ENCODE data around the gene PDSS1. TPM values are rescaled to one million over a fixed set of nuclear protein-coding genes. Genes with fewer than 3 reads are reported as not detected.

PDSS1 gene
- total and polyA plus RNA-seq, 9 of the 15 experiments (the other 6 are each of a cell fraction or from before 2014, with no cell fraction given) = 11.0 to 59.5 (median 45.3) TPM

DNA sequence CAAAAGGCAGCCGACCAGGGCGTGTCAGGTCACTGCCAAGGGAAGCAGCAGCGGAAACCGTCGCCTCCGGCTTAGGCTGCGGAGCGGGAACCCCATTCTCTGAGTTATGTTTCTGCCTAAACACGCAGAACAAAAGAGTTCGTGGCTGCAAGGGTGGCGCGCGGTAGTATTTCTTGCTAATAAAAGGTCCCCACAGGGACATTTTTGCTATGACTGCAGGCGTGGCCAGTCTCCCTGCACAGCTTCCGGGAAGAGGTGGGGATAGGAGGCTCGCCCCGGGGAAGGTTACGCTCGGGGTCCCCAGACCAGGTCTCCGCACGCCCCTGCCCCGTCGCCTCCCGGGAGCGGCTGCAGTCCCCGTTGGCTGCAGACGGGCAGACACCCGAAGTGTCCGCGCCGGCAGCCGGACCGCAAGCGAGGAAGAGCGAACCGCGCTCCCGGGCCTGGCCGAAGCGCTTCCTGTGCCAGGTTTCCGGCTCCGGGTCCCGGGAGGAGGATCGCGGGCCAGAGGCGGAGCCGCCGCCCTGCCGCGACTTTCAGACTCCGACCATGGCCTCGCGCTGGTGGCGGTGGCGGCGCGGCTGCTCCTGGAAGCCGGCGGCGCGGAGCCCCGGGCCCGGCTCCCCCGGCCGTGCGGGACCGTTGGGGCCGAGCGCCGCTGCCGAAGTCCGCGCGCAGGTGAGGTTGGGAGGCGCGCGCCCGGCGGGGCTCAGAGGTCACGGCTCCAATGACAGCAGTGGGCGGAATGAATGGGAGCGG is at the start of gene PDSS1 (continued):
- TF ChIP-seq, protein P1, sequence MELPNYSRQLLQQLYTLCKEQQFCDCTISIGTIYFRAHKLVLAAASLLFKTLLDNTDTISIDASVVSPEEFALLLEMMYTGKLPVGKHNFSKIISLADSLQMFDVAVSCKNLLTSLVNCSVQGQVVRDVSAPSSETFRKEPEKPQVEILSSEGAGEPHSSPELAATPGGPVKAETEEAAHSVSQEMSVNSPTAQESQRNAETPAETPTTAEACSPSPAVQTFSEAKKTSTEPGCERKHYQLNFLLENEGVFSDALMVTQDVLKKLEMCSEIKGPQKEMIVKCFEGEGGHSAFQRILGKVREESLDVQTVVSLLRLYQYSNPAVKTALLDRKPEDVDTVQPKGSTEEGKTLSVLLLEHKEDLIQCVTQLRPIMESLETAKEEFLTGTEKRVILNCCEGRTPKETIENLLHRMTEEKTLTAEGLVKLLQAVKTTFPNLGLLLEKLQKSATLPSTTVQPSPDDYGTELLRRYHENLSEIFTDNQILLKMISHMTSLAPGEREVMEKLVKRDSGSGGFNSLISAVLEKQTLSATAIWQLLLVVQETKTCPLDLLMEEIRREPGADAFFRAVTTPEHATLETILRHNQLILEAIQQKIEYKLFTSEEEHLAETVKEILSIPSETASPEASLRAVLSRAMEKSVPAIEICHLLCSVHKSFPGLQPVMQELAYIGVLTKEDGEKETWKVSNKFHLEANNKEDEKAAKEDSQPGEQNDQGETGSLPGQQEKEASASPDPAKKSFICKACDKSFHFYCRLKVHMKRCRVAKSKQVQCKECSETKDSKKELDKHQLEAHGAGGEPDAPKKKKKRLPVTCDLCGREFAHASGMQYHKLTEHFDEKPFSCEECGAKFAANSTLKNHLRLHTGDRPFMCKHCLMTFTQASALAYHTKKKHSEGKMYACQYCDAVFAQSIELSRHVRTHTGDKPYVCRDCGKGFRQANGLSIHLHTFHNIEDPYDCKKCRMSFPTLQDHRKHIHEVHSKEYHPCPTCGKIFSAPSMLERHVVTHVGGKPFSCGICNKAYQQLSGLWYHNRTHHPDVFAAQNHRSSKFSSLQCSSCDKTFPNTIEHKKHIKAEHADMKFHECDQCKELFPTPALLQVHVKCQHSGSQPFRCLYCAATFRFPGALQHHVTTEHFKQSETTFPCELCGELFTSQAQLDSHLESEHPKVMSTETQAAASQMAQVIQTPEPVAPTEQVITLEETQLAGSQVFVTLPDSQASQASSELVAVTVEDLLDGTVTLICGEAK (IDR thresholded peaks at IDR 0.05) = peak; percentile 98
- TF ChIP-seq, protein P1 (CRISPR knock-in tag; IDR thresholded peaks at IDR 0.05) = no peak
- TF ChIP-seq ZNF77 (CRISPR knock-in tag; IDR thresholded peaks at IDR 0.05) (no peak), MYBL2 (IDR thresholded peaks at IDR 0.05; ENCODE audit: low read depth) (no peak), MYBL2 (CRISPR knock-in tag; IDR thresholded peaks at IDR 0.05; ENCODE audit: borderline replicate concordance) (no peak), JUND (IDR thresholded peaks at IDR 0.05; ENCODE audit: borderline replicate concordance, low read depth, low read length) (0 out of 2 replicates have a peak, but pooled peaks have one; percentile 5), JUND (tag; IDR thresholded peaks at IDR 0.05; ENCODE audit: borderline replicate concordance, low read depth, low read length) (no peak), ZFX (CRISPR knock-in tag; IDR thresholded peaks at IDR 0.05) (peak; percentile 88), NCOA2 (IDR thresholded peaks at IDR 0.05; ENCODE audit: partially characterized antibody in 2 of 2) (no peak), ZNF696 (CRISPR knock-in tag; conservative IDR thresholded peaks at IDR 0.05) (no peak), NFATC3 (IDR thresholded peaks at IDR 0.05) (no peak), SMARCA4 (IDR thresholded peaks at IDR 0.05) (peak; percentile 46; the same call in 1 of the 2 replicates), TRIM28 (IDR thresholded peaks at IDR 0.05) (no peak), ZNF146 (CRISPR knock-in tag; IDR thresholded peaks at IDR 0.05; ENCODE audit: unreplicated experiment) (no peak), ZNF584 (CRISPR knock-in tag; IDR thresholded peaks at IDR 0.05; ENCODE audit: low read depth) (no peak), GABPA (tag; conservative IDR thresholded peaks at IDR 0.05; ENCODE audit: low read depth) (peak; percentile 99), RBM22 (IDR thresholded peaks at IDR 0.05; ENCODE audit: low read depth, low read length, poor library complexity, severe bottlenecking) (no peak)
- TF ChIP-seq, protein P2, sequence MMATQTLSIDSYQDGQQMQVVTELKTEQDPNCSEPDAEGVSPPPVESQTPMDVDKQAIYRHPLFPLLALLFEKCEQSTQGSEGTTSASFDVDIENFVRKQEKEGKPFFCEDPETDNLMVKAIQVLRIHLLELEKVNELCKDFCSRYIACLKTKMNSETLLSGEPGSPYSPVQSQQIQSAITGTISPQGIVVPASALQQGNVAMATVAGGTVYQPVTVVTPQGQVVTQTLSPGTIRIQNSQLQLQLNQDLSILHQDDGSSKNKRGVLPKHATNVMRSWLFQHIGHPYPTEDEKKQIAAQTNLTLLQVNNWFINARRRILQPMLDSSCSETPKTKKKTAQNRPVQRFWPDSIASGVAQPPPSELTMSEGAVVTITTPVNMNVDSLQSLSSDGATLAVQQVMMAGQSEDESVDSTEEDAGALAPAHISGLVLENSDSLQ (IDR thresholded peaks at IDR 0.05) = peak; percentile 53; the same call in 1 of the 2 replicates

All from K562 (cell line).